ENCODE measurements around the gene CEACAM21.
A peak's percentile ranks its signal among the peaks of the same experiment; 100 is the strongest.

CEACAM21 gene

DNA sequence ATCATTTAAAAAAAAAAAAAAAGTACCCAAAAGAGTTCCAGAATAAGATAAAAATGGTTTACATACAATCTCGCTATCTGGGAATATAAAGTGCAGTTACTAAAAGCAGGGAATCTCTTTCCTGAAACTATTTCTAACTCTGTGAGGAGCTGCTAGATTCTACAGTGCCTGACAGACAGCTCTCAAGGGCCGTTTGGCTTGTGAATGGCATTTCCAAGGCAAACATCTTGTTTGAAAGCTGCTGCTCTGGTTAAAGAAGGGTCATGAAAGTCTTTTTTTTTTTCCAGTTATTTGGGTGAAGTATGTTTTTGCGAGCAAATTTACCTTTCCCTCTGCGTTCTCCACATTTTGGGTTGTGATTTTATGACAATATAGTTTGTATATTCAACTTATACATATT, 29.0 kb upstream of the CEACAM21 start:
- POLR2A ChIA-PET, result interaction anchor here (0.6 to 3.4 kb wide), 3 partner anchors 15 to 894 kb away, joined by 3 to 25 read pairs (median 4); no protein-coding TSS in a partner anchor
- TF ChIP-seq, protein P1, sequence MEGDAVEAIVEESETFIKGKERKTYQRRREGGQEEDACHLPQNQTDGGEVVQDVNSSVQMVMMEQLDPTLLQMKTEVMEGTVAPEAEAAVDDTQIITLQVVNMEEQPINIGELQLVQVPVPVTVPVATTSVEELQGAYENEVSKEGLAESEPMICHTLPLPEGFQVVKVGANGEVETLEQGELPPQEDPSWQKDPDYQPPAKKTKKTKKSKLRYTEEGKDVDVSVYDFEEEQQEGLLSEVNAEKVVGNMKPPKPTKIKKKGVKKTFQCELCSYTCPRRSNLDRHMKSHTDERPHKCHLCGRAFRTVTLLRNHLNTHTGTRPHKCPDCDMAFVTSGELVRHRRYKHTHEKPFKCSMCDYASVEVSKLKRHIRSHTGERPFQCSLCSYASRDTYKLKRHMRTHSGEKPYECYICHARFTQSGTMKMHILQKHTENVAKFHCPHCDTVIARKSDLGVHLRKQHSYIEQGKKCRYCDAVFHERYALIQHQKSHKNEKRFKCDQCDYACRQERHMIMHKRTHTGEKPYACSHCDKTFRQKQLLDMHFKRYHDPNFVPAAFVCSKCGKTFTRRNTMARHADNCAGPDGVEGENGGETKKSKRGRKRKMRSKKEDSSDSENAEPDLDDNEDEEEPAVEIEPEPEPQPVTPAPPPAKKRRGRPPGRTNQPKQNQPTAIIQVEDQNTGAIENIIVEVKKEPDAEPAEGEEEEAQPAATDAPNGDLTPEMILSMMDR (IDR thresholded peaks at IDR 0.05; ENCODE audit: control extremely low read depth, extremely low read depth, low read depth, missing control alignments), result no peak
- no peak for DNase-seq (ENCODE audit: extremely low spot score)
- CTCF ChIA-PET, result interaction anchor here (0.8 to 6.7 kb wide), 8 partner anchors 8 to 107 kb away, joined by 3 to 54 read pairs (median 12); no protein-coding TSS in a partner anchor

DNA sequence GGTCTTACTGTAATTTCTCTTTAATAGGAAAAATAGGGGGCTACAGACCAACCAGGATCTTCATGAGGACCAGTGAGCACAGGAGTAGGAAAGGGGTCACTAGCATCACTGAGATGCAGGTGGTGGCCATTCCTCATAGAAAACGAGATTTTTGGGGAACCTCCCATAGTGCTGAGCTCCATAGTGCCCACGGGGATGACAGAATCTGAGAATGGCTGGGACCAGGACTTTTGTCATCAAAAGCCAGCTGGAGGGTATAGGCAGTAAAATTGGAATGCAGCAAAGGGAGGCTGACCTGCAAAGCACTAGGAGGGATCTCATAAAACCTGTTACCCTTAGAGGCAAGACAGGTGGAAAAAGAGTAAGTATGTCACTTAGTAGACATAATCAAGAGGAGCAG, 28.4 kb upstream of the CEACAM21 start:
- DNase-seq (ENCODE audit: extremely low spot score), result no peak
- ChIA-PET CTCF (interaction anchor here (0.6 to 6.7 kb wide), 8 partner anchors 9 to 170 kb away, joined by 3 to 54 read pairs (median 12); no protein-coding TSS in a partner anchor), POLR2A (interaction anchor here (3.4 kb wide), 1 partner anchor 16 kb away, joined by 25 read pairs; no protein-coding TSS in a partner anchor)
- TF ChIP-seq, protein P1 (IDR thresholded peaks at IDR 0.05; ENCODE audit: control extremely low read depth, extremely low read depth, low read depth, missing control alignments), result no peak

DNA sequence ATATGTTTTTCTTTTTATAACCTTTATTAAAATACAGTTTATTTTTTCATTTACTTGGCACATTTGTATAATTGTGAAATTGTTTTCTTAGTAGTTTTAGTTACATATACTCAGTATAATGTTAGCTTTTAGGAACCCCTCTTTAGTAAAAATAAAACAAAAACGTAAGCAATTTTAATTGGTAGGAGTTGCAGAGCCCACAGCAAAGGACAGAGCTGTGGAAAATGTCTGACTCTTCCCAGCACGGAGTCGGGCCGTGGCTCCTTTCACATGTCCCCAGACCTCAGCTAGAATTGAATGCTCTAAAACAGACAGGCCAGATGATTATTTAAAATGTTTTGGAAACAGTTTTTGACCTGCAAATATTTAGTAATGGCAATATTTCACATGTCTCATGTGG, 27.9 kb upstream of the CEACAM21 start:
- CTCF ChIA-PET, result interaction anchor here (0.6 to 6.7 kb wide), 7 partner anchors 9 to 170 kb away, joined by 3 to 54 read pairs (median 18); no protein-coding TSS in a partner anchor
- DNase-seq (ENCODE audit: extremely low spot score), result no peak
- TF ChIP-seq, protein P1 (IDR thresholded peaks at IDR 0.05; ENCODE audit: control extremely low read depth, extremely low read depth, low read depth, missing control alignments), result no peak
- POLR2A ChIA-PET, result interaction anchor here (3.4 kb wide), 1 partner anchor 16 kb away, joined by 25 read pairs; no protein-coding TSS in a partner anchor

DNA sequence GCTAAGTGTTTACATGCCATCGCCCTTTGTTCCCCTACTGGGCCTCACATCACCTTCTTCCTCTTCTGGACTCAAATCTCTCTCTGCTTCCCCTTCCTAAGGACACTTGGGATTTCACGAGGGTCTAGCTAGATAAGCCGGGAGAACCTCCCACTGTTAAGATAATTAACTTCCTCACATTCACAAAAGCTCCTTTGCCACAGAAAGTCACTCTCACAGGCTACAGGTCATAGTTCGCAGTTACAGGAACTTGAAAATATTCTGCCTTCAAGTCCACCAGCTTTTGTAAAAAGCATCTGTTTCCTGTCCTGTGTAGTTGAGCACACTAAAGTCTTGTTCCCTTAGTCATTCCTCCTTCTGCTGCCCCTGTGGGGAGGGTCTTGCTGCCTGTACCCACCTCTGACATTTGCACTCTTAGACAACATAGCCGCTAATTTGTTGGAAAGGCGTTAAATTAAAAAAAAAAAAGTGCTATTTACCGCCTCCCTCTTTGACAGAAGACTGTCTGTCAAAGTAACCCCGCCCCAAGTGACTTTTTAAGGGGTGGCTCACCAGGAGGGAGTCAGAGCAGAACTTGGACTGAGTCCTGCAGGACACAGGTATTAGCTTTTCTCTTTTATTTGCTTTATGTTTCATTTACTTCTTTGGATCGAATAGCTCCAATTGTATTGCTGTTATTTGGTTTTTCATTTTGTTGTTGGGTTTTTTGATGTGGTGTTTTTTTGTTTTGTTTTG, 26.8 kb upstream of the CEACAM21 start:
- CTCF ChIA-PET, result interaction anchor here (1.4 to 6.7 kb wide), 7 partner anchors 8 to 100 kb away, joined by 6 to 54 read pairs (median 18); no protein-coding TSS in a partner anchor
- TF ChIP-seq, protein P1 (IDR thresholded peaks at IDR 0.05; ENCODE audit: control extremely low read depth, extremely low read depth, low read depth, missing control alignments), result no peak
- peak; percentile 65 for DNase-seq (ENCODE audit: extremely low spot score)
- POLR2A ChIA-PET, result interaction anchor here (0.6 to 1.7 kb wide), 10 partner anchors 10 to 841 kb away, joined by 3 to 26 read pairs (median 4); partner anchors contain the start of genes CEACAM21 and HNRNPUL1

DNA sequence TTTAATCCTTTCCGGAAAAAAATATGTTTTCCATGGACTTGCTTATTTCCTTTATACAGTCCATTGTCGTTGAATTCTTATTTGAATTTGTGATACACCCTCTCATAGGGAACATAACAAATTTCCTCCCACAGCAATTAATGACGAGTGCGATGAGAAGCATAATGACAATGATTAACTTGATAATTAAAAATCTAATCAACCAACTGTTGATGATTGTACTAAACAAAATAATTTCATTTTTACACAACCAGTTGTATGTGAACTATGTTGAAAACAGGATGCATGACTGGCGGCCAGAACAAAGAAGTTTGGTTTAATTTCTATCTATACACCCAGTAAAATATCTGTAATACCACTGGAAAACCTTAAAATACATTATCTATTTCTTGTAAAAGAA, 26.1 kb upstream of the CEACAM21 start:
- TF ChIP-seq, protein P1 (IDR thresholded peaks at IDR 0.05; ENCODE audit: control extremely low read depth, extremely low read depth, low read depth, missing control alignments), result no peak
- ChIA-PET POLR2A (interaction anchor here (1.0 to 1.7 kb wide), 5 partner anchors 18 to 99 kb away, joined by 4 to 26 read pairs (median 5); partner anchors contain the start of gene CEACAM21), CTCF (interaction anchor here (1.4 to 6.7 kb wide), 5 partner anchors 11 to 100 kb away, joined by 6 to 54 read pairs (median 36); no protein-coding TSS in a partner anchor)
- DNase-seq (ENCODE audit: extremely low spot score), result no peak

DNA sequence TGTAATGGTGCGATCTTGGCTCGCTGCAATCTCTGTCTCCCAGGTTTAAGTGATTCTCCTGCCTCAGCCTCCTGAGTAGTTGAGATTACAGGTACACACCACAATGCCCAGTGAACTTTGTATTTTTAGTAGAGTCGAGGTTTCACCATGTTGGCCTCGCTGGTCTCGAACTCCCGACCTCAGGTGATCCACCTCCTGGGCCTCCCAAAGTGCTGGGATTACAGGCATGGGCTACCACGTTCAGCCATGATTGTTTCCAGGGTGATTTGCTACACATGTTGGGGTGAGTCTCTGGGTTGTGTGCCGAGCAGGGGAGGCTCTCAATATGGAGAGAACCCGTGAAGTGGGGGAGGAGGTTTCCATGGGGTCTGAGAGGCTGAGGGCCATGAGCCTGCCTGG, 24.8 kb upstream of the CEACAM21 start:
- no peak for DNase-seq (ENCODE audit: extremely low spot score)
- TF ChIP-seq, protein P1 (IDR thresholded peaks at IDR 0.05; ENCODE audit: control extremely low read depth, extremely low read depth, low read depth, missing control alignments), result no peak
- CTCF ChIA-PET, result interaction anchor here (0.6 to 1.2 kb wide), 2 partner anchors 12 to 18 kb away, joined by 3 to 12 read pairs; no protein-coding TSS in a partner anchor
- POLR2A ChIA-PET, result interaction anchor here (4.1 kb wide), 1 partner anchor 19 kb away, joined by 19 read pairs; no protein-coding TSS in a partner anchor

All from GM10248 (cell line).